DND-41 (cell line): ENCODE results near the gene USP44.

Experiments
- ATAC-seq: fragments of 200-7000 bp; cut with Tn5 transposase; 3 replicates; pipeline ENCODE4 v1.9.1; 2021; ENCODE audit warnings: low read depth; ENCODE audit not compliant: insufficient read depth
- DNase-seq: peaks from one replicate; pipeline ENCODE4 v3.0.0-alpha.2; 2020
- H2AFZ ChIP-seq: 2 replicates; pipeline ENCODE4 v1.6.0; 2012; ENCODE audit warnings: low read depth, low read length
- H3K27ac ChIP-seq: 2 replicates; pipeline ENCODE4 v1.5.1; 2012; ENCODE audit warnings: low read length, inconsistent platforms
- H3K27me3 ChIP-seq: fragments of 200-600 bp; sonication (generic); 2 replicates; pipeline ENCODE4 v1.6.0; 2012; ENCODE audit warnings: low read length, mild to moderate bottlenecking, inconsistent platforms; ENCODE audit not compliant: insufficient read depth, poor library complexity
- H3K36me3 ChIP-seq: 2 replicates; pipeline ENCODE4 v1.5.1; 2012; ENCODE audit warnings: low read length, inconsistent platforms; ENCODE audit not compliant: insufficient read depth
- H3K4me1 ChIP-seq: 2 replicates; pipeline ENCODE4 v1.5.1; 2012; ENCODE audit warnings: mild to moderate bottlenecking, low read length; ENCODE audit not compliant: insufficient read depth
- H3K4me2 ChIP-seq: 2 replicates; pipeline ENCODE4 v1.6.0; 2012; ENCODE audit warnings: mild to moderate bottlenecking, moderate library complexity, low read length, inconsistent platforms; ENCODE audit not compliant: insufficient read depth
- H3K4me3 ChIP-seq, 2 experiments: fragments of 200-600 bp in 1 of 2; shearing (Covaris generic) in 1 of 2; 2 replicates each; pipeline ENCODE4 v1.5.1; 2012 to 2016; ENCODE audit warnings: inconsistent platforms in 2 of 2, low read length in 2 of 2, mild to moderate bottlenecking in 2 of 2, low read depth in 1 of 2, moderate library complexity in 1 of 2
- H3K79me2 ChIP-seq: 2 replicates; pipeline ENCODE4 v1.6.0; 2012; ENCODE audit warnings: low read length, inconsistent platforms; ENCODE audit not compliant: insufficient read depth
- H3K9ac ChIP-seq: 2 replicates; pipeline ENCODE4 v1.6.0; 2012; ENCODE audit warnings: low read depth, mild to moderate bottlenecking, inconsistent platforms, low read length, moderate library complexity
- H3K9me3 ChIP-seq: 2 replicates; pipeline ENCODE4 v1.5.1; 2012; ENCODE audit warnings: low read length, moderate library complexity, mild to moderate bottlenecking, inconsistent platforms; ENCODE audit not compliant: insufficient read depth, severe bottlenecking
- H4K20me1 ChIP-seq: 2 replicates; pipeline ENCODE4 v1.6.0; 2012; ENCODE audit warnings: low read length; ENCODE audit not compliant: insufficient read depth
- EZH2 ChIP-seq: IDR thresholded peaks from 3 replicates; pipeline ENCODE4 v1.6.1; 2012; ENCODE audit warnings: borderline replicate concordance, low read depth, mild to moderate bottlenecking, moderate library complexity, low read length, inconsistent platforms; ENCODE audit not compliant: severe bottlenecking
- TF ChIP-seq, protein P1 (sequence below): IDR thresholded peaks from 2 replicates; pipeline ENCODE4 v1.5.1; 2012; ENCODE audit warnings: borderline replicate concordance, low read length, moderate library complexity, mild to moderate bottlenecking; ENCODE audit not compliant: poor library complexity, severe bottlenecking; ENCODE audit errors: extremely low read depth

The USP44 gene

DNA sequence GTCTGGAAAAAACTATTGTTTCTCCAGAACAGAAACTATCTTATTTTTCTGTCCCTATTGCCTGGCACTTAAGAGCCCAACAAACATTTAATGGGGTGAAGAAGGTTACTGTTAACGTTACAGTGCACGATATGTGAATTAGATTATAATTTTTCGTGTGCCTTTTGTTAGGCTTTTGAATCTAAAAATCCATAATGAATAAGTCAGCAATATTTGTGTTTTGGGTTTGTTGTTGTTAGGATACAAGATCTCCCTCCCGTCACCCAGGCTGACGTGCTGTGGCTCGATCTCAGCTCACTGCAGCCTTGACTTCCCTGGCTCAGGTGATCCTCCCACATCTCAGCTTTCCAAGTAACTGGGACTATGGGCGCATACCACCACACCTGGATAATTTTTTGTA is 69.4 kb downstream of the USP44 start:
- Histone ChIP-seq H3K27me3 (no peaks in the 10 kb centered on the region), H3K4me2 (no peak overlapping the region), H2AFZ (no peak overlapping the region), H3K27ac (no peak overlapping the region), H3K9ac (no peak overlapping the region), H3K79me2 (peaks cover 77% of the 10 kb centered on the region), H3K4me1 (peaks cover 19% of the 10 kb centered on the region; the same call in 1 of the 2 replicates), H3K9me3 (no peaks in the 10 kb centered on the region), H3K4me3 (no peak overlapping the region), H3K36me3 (peaks cover 87% of the 10 kb centered on the region), H4K20me1 (peaks cover 41% of the 10 kb centered on the region)
- DNase-seq (no peak), ATAC-seq (no peak)
- TF ChIP-seq, protein P1, sequence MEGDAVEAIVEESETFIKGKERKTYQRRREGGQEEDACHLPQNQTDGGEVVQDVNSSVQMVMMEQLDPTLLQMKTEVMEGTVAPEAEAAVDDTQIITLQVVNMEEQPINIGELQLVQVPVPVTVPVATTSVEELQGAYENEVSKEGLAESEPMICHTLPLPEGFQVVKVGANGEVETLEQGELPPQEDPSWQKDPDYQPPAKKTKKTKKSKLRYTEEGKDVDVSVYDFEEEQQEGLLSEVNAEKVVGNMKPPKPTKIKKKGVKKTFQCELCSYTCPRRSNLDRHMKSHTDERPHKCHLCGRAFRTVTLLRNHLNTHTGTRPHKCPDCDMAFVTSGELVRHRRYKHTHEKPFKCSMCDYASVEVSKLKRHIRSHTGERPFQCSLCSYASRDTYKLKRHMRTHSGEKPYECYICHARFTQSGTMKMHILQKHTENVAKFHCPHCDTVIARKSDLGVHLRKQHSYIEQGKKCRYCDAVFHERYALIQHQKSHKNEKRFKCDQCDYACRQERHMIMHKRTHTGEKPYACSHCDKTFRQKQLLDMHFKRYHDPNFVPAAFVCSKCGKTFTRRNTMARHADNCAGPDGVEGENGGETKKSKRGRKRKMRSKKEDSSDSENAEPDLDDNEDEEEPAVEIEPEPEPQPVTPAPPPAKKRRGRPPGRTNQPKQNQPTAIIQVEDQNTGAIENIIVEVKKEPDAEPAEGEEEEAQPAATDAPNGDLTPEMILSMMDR, result no peak
- no peak for TF ChIP-seq EZH2

- ATAC-seq, result peak; percentile 39; the same call in 1 of the 3 replicates
- H4K20me1 ChIP-seq, result peaks cover 41% of the 10 kb centered on the region
- H3K36me3 ChIP-seq, result peaks cover 87% of the 10 kb centered on the region
- no peaks in the 10 kb centered on the region for H3K27me3 ChIP-seq
- TF ChIP-seq, protein P1, result no peak
- no peak for TF ChIP-seq EZH2
- H2AFZ ChIP-seq, result no peak overlapping the region
- H3K4me2 ChIP-seq, result no peak overlapping the region; the same call in 1 of the 2 replicates
- peaks cover 27% of the 10 kb centered on the region for H3K4me1 ChIP-seq
- no peak overlapping the region for H3K9ac ChIP-seq
- DNase-seq, result no peak
- H3K9me3 ChIP-seq, result no peaks in the 10 kb centered on the region
- H3K79me2 ChIP-seq, result peaks cover 81% of the 10 kb centered on the region
- H3K27ac ChIP-seq, result no peak overlapping the region
- no peak overlapping the region for H3K4me3 ChIP-seq
Observed at GRCh38 chr12:95481072-95481471, 70.2 kb downstream of the USP44 start.

- H3K36me3 ChIP-seq, result peaks cover 88% of the 10 kb centered on the region
Observed at GRCh38 chr12:95480230-95480629, 71.0 kb downstream of the USP44 start.

More at GRCh38 chr12:95480230-95480629, 71.0 kb downstream of the USP44 start:
- TF ChIP-seq, protein P1, result no peak
- no peak for TF ChIP-seq EZH2
- Histone ChIP-seq H3K79me2 (peaks cover 90% of the 10 kb centered on the region), H3K27me3 (no peaks in the 10 kb centered on the region), H3K4me2 (peak overlapping the region; percentile 11; the same call in 1 of the 2 replicates), H3K9me3 (no peaks in the 10 kb centered on the region), H3K4me1 (peaks cover 35% of the 10 kb centered on the region), H3K4me3 (no peak overlapping the region), H4K20me1 (peaks cover 48% of the 10 kb centered on the region), H3K27ac (no peak overlapping the region), H2AFZ (no peak overlapping the region), H3K9ac (no peak overlapping the region)
- no peak for DNase-seq
- no peak for ATAC-seq
